ENCODE data around the gene ZNF500.

- TF ChIP-seq JUND (IDR thresholded peaks at IDR 0.05) (no peak), CTCF (IDR thresholded peaks at IDR 0.05) (no peak), NFIC (IDR thresholded peaks at IDR 0.05; ENCODE audit: borderline replicate concordance) (no peak), SIN3A (IDR thresholded peaks at IDR 0.05; ENCODE audit: borderline replicate concordance, low read depth, low read length) (no peak), POLR2AphosphoS5 (IDR thresholded peaks at IDR 0.05; ENCODE audit: low read depth, low read length) (no peak), ZBTB33 (IDR thresholded peaks at IDR 0.05; ENCODE audit: borderline replicate concordance, low read depth) (no peak), REST (IDR thresholded peaks at IDR 0.05; ENCODE audit: low read depth, low read length) (no peak), RCOR1 (IDR thresholded peaks at IDR 0.05; ENCODE audit: low read length) (no peak), RAD21 (IDR thresholded peaks at IDR 0.05; ENCODE audit: low read length) (no peak), RFX5 (IDR thresholded peaks at IDR 0.05; ENCODE audit: low read length) (no peak), TCF12 (IDR thresholded peaks at IDR 0.05) (no peak)
Measured at GRCh38 chr16:4767872-4768548, 1.0 kb upstream of the ZNF500 start.

Measured in SK-N-SH (cell line).